Stimulated activated CD4-positive, alpha-beta T cell treated with anti-CD3 and anti-CD28 coated beads, Interleukin-2, amount 100 ng/mL, for 4 hours (primary cell): Measurements from ENCODE around the gene DDR1.
"Not testable (repeated sequence)": the region's sequence is repeated elsewhere in the genome, so short reads cannot be mapped to it uniquely, and the experiment has no call there.

Experiments used
- DNase-seq: peaks from one replicate; pipeline ENCODE4 v3.0.0-alpha.2; 2020; ENCODE audit warnings: low read depth

DDR1 gene

DNA sequence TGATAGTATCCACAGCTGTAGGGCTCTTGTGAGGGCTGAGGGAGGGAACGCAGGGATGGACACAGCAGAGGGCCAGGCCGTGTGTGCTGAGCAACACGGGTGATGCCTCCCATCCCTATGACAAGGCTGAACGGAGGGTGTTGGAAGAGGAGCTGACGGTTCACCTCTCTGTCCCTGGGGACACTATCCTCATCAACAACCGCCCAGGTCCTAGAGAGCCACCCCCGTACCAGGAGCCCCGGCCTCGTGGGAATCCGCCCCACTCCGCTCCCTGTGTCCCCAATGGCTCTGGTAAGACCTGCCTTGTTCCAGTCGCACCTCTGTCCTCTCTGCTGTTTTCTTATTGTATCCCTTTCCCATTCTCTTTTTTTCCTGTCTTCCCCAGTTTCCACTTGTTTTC is 10.1 kb downstream of the DDR1 start:
- no peak for DNase-seq

DNA sequence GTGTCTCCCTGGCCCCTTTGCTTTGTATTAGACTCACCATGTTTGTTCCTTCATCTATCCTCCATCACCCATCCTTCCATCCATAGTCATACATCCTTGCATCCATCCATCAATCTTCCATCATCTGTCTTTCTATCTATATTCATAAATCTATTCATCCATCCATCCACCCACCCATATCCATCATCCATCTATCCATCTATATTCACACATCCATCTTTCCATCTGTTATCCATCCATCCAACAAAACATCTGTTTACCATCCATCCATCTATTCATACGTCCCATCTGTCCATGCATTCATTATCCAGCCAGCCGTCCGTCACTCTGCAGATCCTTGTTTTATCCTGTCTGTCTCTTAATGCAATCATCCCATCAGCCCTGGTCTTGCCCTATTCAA is 10.6 kb downstream of the DDR1 start:
- DNase-seq = no peak

DNA sequence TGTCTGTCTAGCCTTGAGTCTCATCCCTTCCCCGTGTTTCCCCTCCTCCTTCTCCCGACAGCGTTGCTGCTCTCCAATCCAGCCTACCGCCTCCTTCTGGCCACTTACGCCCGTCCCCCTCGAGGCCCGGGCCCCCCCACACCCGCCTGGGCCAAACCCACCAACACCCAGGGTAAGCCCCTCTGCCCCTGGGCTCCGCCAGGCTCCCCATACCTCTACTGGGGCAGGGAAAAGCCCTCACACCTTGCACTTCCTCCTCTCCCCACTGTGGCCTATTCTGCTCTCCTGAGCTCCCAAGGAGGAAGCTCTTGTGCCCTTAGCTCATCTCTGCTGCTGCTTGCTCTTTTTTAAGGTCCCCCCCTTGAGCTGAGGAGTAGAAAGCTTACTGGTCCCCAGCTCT is 11.0 kb downstream of the DDR1 start:
- DNase-seq = no peak

DNA sequence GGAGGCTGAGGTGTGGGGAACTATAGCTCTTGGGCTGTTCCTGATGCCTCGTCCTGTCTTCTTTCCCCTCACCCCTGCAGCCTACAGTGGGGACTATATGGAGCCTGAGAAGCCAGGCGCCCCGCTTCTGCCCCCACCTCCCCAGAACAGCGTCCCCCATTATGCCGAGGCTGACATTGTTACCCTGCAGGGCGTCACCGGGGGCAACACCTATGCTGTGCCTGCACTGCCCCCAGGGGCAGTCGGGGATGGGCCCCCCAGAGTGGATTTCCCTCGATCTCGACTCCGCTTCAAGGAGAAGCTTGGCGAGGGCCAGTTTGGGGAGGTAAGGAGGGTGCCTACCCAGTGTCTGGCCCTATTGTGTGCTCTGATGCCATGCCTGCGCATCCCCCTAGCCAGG is 12.2 kb downstream of the DDR1 start:
- no peak for DNase-seq

DNA sequence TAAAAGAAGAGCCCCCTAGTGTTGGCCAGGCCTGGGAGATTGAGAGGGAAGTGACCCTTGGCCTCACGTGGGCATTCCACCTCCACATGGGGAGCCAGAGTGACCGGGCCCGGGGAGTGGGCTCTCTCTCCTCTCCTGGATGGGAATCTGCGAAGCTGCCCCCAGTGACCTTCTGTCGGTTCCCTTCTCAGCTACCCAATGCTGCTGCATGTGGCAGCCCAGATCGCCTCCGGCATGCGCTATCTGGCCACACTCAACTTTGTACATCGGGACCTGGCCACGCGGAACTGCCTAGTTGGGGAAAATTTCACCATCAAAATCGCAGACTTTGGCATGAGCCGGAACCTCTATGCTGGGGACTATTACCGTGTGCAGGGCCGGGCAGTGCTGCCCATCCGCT is 13.6 kb downstream of the DDR1 start:
- DNase-seq = no peak

DNA sequence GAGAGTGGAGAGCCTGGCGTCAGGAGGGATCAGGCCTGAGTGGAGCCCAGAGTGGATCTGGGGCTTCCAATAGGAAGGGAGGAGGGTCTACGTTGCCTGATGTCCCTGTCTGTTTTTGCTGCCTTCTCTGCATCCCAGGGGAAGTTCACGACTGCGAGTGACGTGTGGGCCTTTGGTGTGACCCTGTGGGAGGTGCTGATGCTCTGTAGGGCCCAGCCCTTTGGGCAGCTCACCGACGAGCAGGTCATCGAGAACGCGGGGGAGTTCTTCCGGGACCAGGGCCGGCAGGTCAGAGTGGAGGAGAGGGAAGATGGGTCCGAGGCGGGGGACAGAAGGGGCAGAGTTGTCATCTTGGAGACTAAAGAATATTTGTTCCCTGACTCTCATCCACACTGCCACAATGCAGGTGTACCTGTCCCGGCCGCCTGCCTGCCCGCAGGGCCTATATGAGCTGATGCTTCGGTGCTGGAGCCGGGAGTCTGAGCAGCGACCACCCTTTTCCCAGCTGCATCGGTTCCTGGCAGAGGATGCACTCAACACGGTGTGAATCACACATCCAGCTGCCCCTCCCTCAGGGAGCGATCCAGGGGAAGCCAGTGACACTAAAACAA is 14.5 kb downstream of the DDR1 start:
- no peak for DNase-seq

DNA sequence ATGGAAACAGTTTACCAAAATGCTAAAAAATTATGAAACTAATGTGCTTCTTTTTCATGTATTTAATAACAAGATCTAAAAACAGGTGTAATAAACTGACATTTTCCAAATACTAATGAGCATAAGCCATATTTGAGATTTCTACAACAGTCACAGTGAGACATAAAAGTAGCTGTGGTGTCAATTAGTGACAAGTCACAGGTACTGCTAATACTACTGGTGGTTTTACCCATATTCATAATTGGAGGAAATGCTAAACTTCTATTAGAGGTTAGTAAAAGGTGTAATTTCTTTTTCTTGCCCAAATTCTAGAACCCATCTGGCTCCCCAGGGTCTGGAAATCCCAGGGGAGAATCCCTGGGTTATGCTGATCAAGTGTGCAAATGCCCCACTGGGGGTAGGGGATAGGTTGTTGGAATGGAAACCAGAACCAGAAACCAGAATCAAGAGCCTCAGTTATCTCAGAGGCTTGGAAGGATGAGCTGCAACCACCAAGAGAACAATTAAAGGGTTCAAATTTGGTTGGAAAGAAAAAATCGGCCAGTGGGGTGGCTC is 16.6 kb downstream of the DDR1 start:
- no peak for DNase-seq

DNA sequence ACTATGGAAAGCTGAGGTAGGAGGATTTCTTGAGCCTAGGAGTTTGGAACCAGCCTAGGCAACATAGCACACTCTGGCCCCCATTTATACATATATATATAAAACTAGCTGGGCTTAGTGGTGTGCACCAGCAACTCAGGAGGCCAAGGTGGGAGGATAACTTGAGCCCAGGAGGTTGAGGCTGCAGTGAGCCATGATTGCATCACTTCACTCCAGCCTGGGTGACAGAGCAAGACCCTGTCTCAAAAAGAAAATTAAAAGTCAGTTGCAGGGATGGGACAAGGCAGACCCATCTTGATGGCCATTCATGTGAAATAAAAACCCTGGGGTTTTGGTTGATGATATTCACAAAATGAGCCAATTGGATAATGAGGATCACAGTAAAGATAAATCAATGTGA is 17.1 kb downstream of the DDR1 start:
- DNase-seq = no peak

DNA sequence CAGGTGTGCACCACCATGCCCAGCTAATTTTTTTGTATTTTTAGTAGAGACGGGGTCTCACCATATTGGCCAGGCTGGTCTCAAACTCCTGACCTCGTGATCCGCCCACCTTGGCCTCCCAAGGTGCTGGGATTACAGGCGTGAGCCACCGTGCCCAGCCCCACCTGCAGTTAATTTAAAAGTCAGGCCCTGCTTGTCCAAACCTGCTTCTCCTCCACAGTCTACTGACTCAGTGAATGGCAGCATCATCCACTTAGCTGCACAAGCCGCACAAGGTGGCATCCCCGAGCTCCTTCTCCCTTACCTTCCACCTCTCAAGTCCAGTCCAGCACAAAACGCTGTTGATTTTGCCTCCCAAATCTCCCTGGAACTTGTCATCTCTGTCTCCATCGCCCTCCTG is 17.9 kb downstream of the DDR1 start:
- DNase-seq = not testable (repeated sequence)

DNA sequence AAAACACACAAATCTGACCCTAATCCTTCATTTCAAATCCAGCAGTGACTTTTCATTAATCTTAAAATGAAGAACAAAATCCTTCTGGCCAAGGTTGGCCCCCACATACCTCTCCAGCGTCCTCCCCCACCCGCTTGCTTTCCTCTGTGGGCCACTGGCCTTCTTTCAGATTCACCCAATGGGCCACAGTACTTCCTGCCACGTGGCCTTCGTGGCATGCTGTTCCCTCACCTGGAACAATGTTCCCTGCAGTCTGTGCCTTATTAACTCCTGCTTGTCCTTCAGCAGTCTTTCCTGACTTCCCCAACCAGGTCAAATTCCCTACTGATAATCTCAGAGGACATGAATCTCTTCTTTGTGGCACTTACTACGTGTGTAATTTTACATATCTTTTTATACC is 18.4 kb downstream of the DDR1 start:
- DNase-seq = no peak

DNA sequence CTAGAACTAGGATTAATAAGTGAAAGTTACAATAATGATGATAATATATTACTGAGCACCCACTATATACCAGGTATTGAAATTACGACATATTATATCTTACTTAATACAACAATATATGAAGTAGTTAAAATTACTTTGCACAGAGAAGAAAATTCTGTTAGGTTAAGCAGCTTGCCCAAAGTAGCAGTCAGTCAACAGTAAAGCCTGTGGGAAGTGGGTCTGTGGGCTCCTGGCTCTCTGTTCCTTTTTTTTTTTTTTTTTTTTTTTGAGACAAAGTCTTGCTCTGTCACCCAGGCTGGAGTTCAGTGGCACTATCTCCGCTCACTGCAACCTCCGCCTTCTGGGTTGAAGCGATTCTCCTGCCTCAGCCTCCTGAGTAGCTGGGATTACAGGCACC is 18.9 kb downstream of the DDR1 start:
- DNase-seq = no peak

DNA sequence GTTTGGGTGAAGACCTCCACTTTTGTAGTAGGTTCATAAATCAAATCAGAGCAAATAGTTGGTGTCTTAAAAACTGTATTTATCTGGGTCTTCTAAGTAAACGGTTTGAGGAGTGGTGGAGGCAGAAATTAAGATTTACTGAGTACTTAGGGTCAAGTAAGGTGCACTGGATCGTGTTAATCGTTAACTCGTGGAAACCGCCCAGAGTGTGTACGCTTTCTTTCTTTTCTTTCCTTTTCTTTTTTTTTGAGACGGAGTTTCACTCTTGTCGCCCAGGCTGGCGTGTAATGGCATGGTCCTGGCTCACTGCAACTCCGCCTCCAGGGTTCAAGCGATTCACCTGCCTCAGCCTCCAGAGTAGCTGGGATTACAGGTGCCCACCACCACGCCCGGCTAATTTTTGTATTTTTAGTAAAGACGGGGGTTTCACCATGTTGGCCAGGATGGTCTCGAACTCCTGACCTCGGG is 23.0 kb downstream of the DDR1 start:
- DNase-seq = not testable (repeated sequence)

DNA sequence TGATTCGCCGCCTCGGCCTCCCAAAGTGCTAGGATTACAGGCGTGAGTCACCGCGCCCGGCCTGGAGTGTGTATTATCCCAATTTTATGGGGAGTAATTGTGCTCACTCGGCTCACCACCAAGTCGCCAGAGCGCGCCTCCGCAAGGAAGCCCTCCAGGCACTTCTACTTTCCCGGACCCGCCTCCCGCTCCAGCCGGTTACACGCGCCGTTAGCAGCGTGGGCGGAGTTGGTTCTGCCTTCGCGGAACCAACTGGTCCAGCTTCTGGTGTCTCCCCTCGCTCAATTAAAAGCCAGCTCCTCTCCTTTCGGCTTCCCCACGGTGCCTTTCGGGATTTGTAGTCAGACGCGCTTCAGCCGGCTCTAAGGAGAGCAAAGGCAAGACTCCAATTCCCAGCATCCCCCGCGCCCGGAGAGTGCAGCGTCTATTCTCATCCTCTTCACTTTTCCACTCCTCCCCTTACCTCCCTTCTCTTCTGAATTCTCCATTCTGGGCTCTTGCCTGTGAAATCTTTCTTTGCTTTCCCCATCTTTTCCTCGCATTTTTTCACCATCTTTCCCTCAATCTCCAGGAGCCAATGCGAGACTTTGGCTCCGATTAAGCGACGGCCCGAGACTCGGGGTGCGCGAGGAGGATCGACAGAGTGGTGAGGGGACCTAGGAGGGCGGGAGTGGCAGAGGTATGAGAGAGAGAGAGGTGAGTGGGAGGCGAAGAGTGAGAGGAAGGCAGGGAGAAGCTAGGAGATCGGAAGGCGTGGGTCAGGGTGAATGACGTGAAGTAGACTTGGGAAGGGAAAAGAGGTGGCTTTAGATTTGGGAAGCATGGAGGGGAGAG is 23.7 kb downstream of the DDR1 start, which contains the start of gene GTF2H4:
Gene GTF2H4, plus strand, starts transcription at position 450 of the 834 bp plus-strand sequence.
- peak; percentile 95 for DNase-seq

DNA sequence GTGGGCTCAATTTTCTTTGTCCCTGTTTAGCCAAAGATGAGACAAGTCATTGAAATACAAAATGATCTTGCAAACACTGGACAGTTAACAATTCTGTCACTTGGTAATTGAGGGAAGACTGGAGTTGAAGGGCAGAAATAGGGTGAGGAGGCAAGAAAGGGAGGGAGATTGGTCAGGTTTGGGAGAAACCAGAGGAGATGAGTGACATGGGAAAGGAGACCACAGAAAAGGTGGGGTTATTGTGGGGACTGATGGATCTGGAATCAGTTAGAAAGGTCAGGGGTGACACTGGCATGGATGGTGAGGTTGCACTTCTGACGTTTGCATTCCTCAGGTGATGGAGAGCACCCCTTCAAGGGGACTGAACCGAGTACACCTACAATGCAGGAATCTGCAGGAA is 24.4 kb downstream of the DDR1 start:
- no peak for DNase-seq

DNA sequence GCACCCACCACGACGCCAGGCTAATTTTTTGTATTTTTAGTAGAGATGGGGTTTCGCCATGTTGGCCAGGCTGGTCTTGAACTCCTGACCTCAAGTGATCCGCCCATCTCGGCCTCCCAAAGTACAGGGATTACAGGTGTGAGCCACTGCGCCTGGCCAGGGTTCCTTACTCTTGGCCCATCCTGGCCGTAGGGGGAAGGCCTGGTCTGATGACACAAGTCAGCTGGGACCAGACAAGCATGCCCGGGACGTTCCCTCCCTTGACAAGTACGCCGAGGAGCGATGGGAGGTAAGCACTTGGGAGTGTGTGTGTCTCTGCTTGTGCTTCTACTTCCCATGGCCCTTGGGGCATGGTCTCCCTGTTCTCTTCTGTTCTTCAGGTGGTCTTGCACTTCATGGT is 26.2 kb downstream of the DDR1 start:
- DNase-seq = not testable (repeated sequence)

DNA sequence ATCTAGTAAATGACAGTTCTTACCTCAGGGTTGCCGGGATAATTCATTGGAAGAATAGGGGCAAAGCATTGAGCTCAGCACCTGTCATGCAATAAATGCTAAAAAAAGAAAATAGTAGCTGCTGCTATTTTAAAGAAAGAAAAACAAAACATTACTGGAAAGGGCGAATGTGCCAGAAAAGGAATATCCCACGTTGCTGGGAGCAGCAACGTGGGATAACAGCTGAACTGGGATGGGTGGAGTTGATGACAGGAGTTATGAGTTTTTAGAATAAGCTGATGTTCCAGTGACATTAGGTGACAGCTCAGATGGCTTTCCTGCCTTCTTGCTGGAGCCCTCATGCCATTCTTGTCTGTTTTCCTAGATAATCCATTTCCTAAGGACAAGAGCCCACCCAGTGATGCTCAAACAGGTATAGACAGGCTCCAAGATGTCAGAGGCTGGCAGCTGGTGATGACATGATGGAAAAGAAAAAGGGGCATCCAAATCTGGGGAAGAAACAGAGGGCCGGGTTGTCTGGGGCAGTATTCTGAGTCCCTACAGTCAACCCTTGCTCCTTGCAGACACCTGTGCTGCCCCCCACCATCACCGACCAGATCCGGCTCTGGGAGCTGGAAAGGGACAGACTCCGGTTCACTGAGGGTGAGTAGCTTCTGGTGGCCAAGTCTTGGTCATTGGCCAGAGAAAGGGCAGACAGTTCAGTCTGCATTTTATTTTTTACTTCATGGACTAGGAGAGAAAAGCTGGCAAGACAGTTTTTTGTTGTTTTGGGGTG is 28.6 kb downstream of the DDR1 start:
- no peak for DNase-seq

DNA sequence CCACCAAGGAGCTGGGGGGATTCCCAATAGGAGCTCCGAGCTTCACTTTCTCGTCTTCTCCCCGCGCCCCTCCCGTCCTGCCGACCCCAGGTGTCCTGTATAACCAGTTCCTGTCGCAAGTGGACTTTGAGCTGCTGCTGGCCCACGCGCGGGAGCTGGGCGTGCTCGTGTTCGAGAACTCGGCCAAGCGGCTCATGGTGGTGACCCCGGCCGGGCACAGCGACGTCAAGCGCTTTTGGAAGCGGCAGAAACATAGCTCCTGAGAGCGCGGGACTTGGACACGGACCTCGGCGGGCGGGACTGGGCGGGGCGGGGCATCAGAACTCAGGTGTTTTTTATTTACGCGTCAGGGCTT is 29.4 kb downstream of the DDR1 start:
- DNase-seq = no peak

DNA sequence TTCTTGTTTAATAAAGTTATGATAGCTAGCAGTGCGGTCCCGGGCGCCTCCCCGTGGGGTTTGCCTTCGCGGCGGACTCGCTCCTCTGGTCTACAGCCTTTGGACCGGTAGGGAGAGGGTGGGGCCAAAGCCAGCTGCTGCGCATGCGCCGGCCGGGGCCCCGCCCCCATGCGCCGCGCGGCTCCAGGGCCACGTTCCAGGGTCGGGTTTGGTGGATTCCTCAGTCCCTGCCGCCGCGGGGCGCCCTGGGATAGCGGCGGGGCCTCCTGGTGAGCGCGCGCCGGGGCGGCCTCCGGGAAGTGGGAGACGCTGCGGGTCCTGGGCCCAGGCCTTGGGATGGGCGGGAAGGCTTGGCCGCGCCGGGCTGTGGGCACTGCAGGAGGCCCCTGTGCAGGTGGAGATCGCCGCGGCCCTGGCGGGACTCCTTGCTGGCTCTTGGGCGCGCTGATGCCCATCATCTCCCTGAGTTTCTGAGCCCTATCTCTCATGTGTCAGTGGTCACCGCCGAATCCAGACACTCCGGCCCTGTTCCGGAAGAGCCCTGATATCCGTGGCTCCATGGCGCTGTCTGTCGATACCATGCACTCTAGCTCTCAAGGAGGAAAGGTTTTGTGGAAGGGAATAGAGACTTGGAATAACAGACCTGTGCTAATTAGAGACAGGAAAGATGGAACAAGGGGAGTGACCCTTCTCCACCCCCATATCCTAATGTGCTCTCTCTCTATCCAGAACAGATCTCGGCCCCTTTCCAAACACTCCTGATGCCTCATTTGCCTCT is 29.9 kb downstream of the DDR1 start, which contains the start of gene VARS2:
Gene VARS2, plus strand, starts transcription at position 163 of the 778 bp plus-strand sequence. Its CDS starts 599 bp downstream, at position 762.
- peak; percentile 78 for DNase-seq

DNA sequence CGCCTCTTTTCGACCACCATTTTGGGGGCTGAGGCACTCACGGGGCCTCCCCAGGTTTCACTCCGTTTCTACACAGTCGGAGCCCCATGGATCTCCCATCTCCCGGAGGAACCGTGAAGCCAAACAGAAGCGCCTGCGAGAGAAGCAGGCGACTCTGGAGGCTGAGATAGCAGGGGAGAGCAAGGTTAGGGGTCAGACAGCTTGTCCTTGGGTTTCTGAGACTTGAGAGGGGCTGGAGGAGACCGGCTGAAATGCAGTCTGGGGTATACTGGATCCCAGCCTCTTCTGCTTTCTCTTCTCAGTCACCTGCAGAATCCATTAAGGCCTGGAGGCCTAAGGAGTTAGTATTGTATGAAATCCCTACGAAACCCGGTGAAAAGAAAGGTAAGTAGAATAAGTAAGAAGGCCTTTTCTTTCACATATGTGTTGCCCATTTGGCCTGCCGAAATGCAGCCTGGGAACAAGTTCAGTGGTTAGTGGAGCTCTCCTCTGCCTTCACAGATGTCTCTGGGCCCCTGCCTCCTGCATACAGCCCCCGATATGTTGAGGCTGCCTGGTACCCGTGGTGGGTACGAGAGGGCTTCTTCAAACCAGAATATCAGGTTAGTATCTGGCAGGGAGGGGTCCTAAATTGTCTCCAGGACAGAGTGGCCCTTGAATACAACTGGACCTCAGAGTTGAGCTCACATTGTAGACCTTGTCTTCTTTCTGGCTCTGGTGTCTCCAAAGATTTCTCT is 30.7 kb downstream of the DDR1 start:
- DNase-seq = no peak

DNA sequence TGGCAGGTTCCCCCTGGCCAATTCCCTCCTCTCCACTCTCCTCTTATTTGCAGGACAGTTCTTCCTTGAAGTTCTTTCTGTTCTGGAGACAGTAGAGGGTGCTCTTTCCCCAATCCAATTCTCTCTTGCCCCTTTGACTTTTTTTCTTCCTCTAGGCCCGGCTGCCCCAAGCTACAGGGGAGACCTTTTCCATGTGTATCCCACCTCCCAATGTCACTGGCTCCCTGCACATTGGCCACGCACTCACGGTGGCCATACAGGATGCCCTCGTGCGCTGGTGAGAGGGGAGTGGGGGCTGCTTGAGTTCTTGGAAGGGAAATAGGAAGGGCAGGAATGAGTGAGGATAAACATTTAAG is 31.2 kb downstream of the DDR1 start:
- no peak for DNase-seq

DNA sequence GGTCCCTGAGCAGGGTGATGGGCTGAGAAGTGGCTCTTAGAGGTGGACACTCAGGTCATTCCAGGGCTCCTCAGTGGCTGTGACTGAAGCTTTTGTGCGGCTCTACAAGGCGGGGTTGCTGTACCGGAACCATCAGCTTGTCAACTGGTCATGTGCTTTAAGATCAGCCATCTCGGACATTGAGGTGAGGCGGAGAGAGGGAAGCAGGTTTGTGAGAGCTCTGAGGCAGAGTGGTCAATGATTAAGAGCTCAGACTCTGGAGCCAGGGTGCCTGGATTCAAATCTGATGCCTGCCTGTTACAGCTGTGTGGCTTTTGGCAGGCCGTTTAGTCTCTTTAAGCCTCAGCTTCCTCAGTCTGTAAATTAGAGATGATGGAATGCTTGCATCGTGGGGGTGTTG is 32.7 kb downstream of the DDR1 start:
- DNase-seq = no peak
